Effector memory CD4-positive, alpha-beta T cell (primary cell): ENCODE measurements around the gene PGLYRP4.

Experiments used
- DNase-seq, 3 donors: peaks; one replicate each; pipeline ENCODE4 v3.0.0-alpha.2; 2020
- H3K27ac ChIP-seq: 2 replicates; pipeline ENCODE4 v1.7.0; 2013; ENCODE audit warnings: mild to moderate bottlenecking, low read length, moderate library complexity; ENCODE audit not compliant: insufficient read depth, poor library complexity, severe bottlenecking
- H3K27me3 ChIP-seq: replicated peaks from 2 replicates; pipeline ENCODE4 v1.7.0; 2013; ENCODE audit warnings: mild to moderate bottlenecking, low read length; ENCODE audit not compliant: insufficient read depth, control insufficient read depth, poor library complexity, severe bottlenecking
- H3K36me3 ChIP-seq: 2 replicates; pipeline ENCODE4 v1.7.0; 2013; ENCODE audit warnings: mild to moderate bottlenecking, low read length, moderate library complexity; ENCODE audit not compliant: control insufficient read depth, insufficient read depth
- H3K4me1 ChIP-seq: 2 replicates; pipeline ENCODE4 v1.7.0; 2013; ENCODE audit warnings: low read length, mild to moderate bottlenecking; ENCODE audit not compliant: control insufficient read depth, insufficient read depth, poor library complexity, severe bottlenecking
- H3K4me3 ChIP-seq: 2 replicates; pipeline ENCODE4 v1.7.0; 2013; ENCODE audit warnings: low read length, low read depth, mild to moderate bottlenecking; ENCODE audit not compliant: insufficient read depth, poor library complexity, severe bottlenecking
- H3K9me3 ChIP-seq: 2 replicates; pipeline ENCODE4 v1.7.0; 2013; ENCODE audit warnings: mild to moderate bottlenecking, low read length, moderate library complexity; ENCODE audit not compliant: control insufficient read depth

PGLYRP4 gene

GRCh38 chr1:153392258-153392657 lies 43.6 kb upstream of the PGLYRP4 start:
- Histone ChIP-seq H3K36me3 (no peaks in the 10 kb centered on the region), H3K4me1 (no peaks in the 10 kb centered on the region), H3K27ac (no peak overlapping the region), H3K9me3 (no peaks in the 10 kb centered on the region), H3K27me3 (no peaks in the 10 kb centered on the region), H3K4me3 (no peak overlapping the region)
- DNase-seq = no peak

GRCh38 chr1:153390938-153391710 lies 42.5 kb upstream of the PGLYRP4 start, which contains the start of gene S100A8:
Gene S100A8, minus strand, starts transcription at chr1:153391073. Its CDS starts 538 bp downstream, at chr1:153390535.
- Histone ChIP-seq H3K36me3 (no peaks in the 10 kb centered on the region), H3K4me1 (no peaks in the 10 kb centered on the region), H3K9me3 (no peaks in the 10 kb centered on the region), H3K4me3 (no peak within 1 kb of the TSS), H3K27ac (no peak within 1 kb of the TSS), H3K27me3 (no peaks in the 10 kb centered on the region)
- DNase-seq = no peak

GRCh38 chr1:153389973-153390879 lies 41.6 kb upstream of the PGLYRP4 start:
- Histone ChIP-seq H3K27me3 (no peaks in the 10 kb centered on the region), H3K9me3 (no peaks in the 10 kb centered on the region), H3K27ac (no peak overlapping the region), H3K4me1 (no peaks in the 10 kb centered on the region), H3K36me3 (no peaks in the 10 kb centered on the region), H3K4me3 (no peak overlapping the region)
- DNase-seq = no peak

GRCh38 chr1:153389401-153389800 lies 40.8 kb upstream of the PGLYRP4 start:
- Histone ChIP-seq H3K36me3 (no peaks in the 10 kb centered on the region), H3K9me3 (no peaks in the 10 kb centered on the region), H3K4me3 (no peak overlapping the region), H3K27ac (no peak overlapping the region), H3K4me1 (no peaks in the 10 kb centered on the region), H3K27me3 (no peaks in the 10 kb centered on the region)
- DNase-seq = no peak

GRCh38 chr1:153387785-153388184 lies 39.1 kb upstream of the PGLYRP4 start:
- no peak overlapping the region for H3K27ac ChIP-seq
- no peaks in the 10 kb centered on the region for H3K4me1 ChIP-seq
- H3K4me3 ChIP-seq = no peak overlapping the region
- DNase-seq = no peak
- H3K36me3 ChIP-seq = no peaks in the 10 kb centered on the region
- no peaks in the 10 kb centered on the region for H3K27me3 ChIP-seq
- no peaks in the 10 kb centered on the region for H3K9me3 ChIP-seq

GRCh38 chr1:153387001-153387400 lies 38.4 kb upstream of the PGLYRP4 start:
- H3K27ac ChIP-seq = no peak overlapping the region
- no peaks in the 10 kb centered on the region for H3K4me1 ChIP-seq
- no peak for DNase-seq
- H3K4me3 ChIP-seq = no peak overlapping the region
- no peaks in the 10 kb centered on the region for H3K36me3 ChIP-seq
- H3K9me3 ChIP-seq = no peaks in the 10 kb centered on the region
- H3K27me3 ChIP-seq = no peaks in the 10 kb centered on the region

- Histone ChIP-seq H3K4me3 (no peak overlapping the region), H3K36me3 (no peaks in the 10 kb centered on the region), H3K27ac (no peak overlapping the region), H3K4me1 (no peaks in the 10 kb centered on the region), H3K9me3 (no peaks in the 10 kb centered on the region), H3K27me3 (no peaks in the 10 kb centered on the region)
- DNase-seq = no peak
Observed at GRCh38 chr1:153386500-153386901, 37.9 kb upstream of the PGLYRP4 start.

- no peak for DNase-seq
Observed at GRCh38 chr1:153384958-153385580, 36.4 kb upstream of the PGLYRP4 start.

GRCh38 chr1:153380711-153381110 lies 32.1 kb upstream of the PGLYRP4 start:
- Histone ChIP-seq H3K36me3 (no peaks in the 10 kb centered on the region), H3K27ac (no peak overlapping the region), H3K27me3 (no peaks in the 10 kb centered on the region), H3K9me3 (no peaks in the 10 kb centered on the region), H3K4me1 (no peaks in the 10 kb centered on the region), H3K4me3 (no peak overlapping the region)
- no peak for DNase-seq

More at GRCh38 chr1:153384958-153385580, 36.4 kb upstream of the PGLYRP4 start:
- Histone ChIP-seq H3K36me3 (no peaks in the 10 kb centered on the region), H3K9me3 (no peaks in the 10 kb centered on the region), H3K27ac (no peak overlapping the region), H3K27me3 (no peaks in the 10 kb centered on the region), H3K4me1 (no peaks in the 10 kb centered on the region), H3K4me3 (no peak overlapping the region)
